ENCODE results near the gene CDCP2. TPM values are rescaled to one million over a fixed set of nuclear protein-coding genes. Genes with fewer than 3 reads are reported as not detected.
A peak's percentile ranks its signal among the peaks of the same experiment; 100 is the strongest.

The CDCP2 gene
- total and polyA plus RNA-seq, 12 donors: 0.05 to 0.64 (median 0.25) TPM; not detected in 7

GRCh38 chr1:54156201-54156600, 3.4 kb upstream of the CDCP2 start:
- TF ChIP-seq POLR2A (IDR thresholded peaks at IDR 0.05): no peak
- TF ChIP-seq CTCF (IDR thresholded peaks at IDR 0.05): no peak
- Histone ChIP-seq H3K4me1 (replicated peaks in 1 of 2) (peaks cover 0 to 8% of the 10 kb centered on the region in 2 donors), H3K27me3 (no peaks in the 10 kb centered on the region), H3K9me3 (replicated peaks in 1 of 3) (no peaks in the 10 kb centered on the region), H3K27ac (no peak overlapping the region), H3K4me3 (no peak overlapping the region), H3K36me3 (replicated peaks in 1 of 2) (no peaks in the 10 kb centered on the region)
- no peak for DNase-seq
- intact Hi-C loops (cut with DNase I): no loop called here
- 88 to 100% (median 91%) methylated on average over 3 of the region's 3 CpGs for WGBS, 4 donors

- DNase-seq: peak; percentile 32 to 83 (median 79)
- no peaks in the 10 kb centered on the region for H3K9me3 ChIP-seq (replicated peaks in 1 of 3)
- H3K27me3 ChIP-seq: no peaks in the 10 kb centered on the region
- 56 to 61% (median 60%) methylated on average over 17 to 19 of the region's 19 CpGs for WGBS, 4 donors
- peaks cover 0 to 8% of the 10 kb centered on the region in 2 donors for H3K4me1 ChIP-seq (replicated peaks in 1 of 2)
- intact Hi-C loops (cut with DNase I): no loop called here
- H3K4me3 ChIP-seq: no peak overlapping the region
- TF ChIP-seq CTCF (IDR thresholded peaks at IDR 0.05) (no peak), POLR2A (IDR thresholded peaks at IDR 0.05) (no peak)
- no peaks in the 10 kb centered on the region for H3K36me3 ChIP-seq (replicated peaks in 1 of 2)
- peak overlapping the region in 1 of 5 donors; percentile 18 for H3K27ac ChIP-seq
Measured at GRCh38 chr1:54153535-54154439, 987 bp upstream of the CDCP2 start.

GRCh38 chr1:54151013-54151412, 1.8 kb downstream of the CDCP2 start:
- DNase-seq: no peak
- peaks cover 0 to 8% of the 10 kb centered on the region in 2 donors for H3K4me1 ChIP-seq (replicated peaks in 1 of 2)
- no peaks in the 10 kb centered on the region for H3K36me3 ChIP-seq (replicated peaks in 1 of 2)
- TF ChIP-seq CTCF (IDR thresholded peaks at IDR 0.05): no peak
- TF ChIP-seq POLR2A (IDR thresholded peaks at IDR 0.05): no peak
- H3K4me3 ChIP-seq: no peak overlapping the region
- intact Hi-C loops (cut with DNase I): no loop called here
- no peak overlapping the region for H3K27ac ChIP-seq
- H3K27me3 ChIP-seq: no peaks in the 10 kb centered on the region
- no peaks in the 10 kb centered on the region for H3K9me3 ChIP-seq (replicated peaks in 1 of 3)
- WGBS, 4 donors: 85 to 100% (median 93%) methylated on average over 5 of the region's 5 CpGs

GRCh38 chr1:54149734-54150133, 3.1 kb downstream of the CDCP2 start:
- Histone ChIP-seq H3K4me1 (replicated peaks in 1 of 2) (peaks cover 0 to 8% of the 10 kb centered on the region in 2 donors), H3K9me3 (replicated peaks in 1 of 3) (no peaks in the 10 kb centered on the region), H3K27ac (no peak overlapping the region), H3K36me3 (replicated peaks in 1 of 2) (no peaks in the 10 kb centered on the region), H3K27me3 (no peaks in the 10 kb centered on the region), H3K4me3 (no peak overlapping the region)
- intact Hi-C loops (cut with DNase I): no loop called here
- WGBS, 4 donors: 92 to 100% (median 97%) methylated on average over 3 of the region's 3 CpGs
- TF ChIP-seq CTCF (IDR thresholded peaks at IDR 0.05): no peak
- no peak for TF ChIP-seq POLR2A (IDR thresholded peaks at IDR 0.05)
- no peak for DNase-seq
